ENCODE data around the gene POTEM.
"Not testable (repeated sequence)": the region's sequence is repeated elsewhere in the genome, so short reads cannot be mapped to it uniquely, and the experiment has no call there.

The POTEM gene

GRCh38 chr14:19027895-19028294 lies 60.7 kb downstream of the POTEM start:
- DNase-seq (ENCODE audit: insufficient read length, low spot score); FAIRE-seq: not testable (repeated sequence)

- not testable (repeated sequence) for DNase-seq (ENCODE audit: insufficient read length, low spot score); FAIRE-seq
These were observed 69.7 kb downstream of the POTEM start for GRCh38 chr14:19036811-19037382.

- DNase-seq (ENCODE audit: insufficient read length, low spot score); FAIRE-seq: not testable (repeated sequence)
These were observed 70.9 kb downstream of the POTEM start for GRCh38 chr14:19038060-19038664.

- not testable (repeated sequence) for DNase-seq (ENCODE audit: insufficient read length, low spot score); FAIRE-seq
These were observed 71.6 kb downstream of the POTEM start for GRCh38 chr14:19038785-19039184.

- FAIRE-seq, result not testable (repeated sequence)
These were observed 76.2 kb downstream of the POTEM start for GRCh38 chr14:19043384-19043783.

More at GRCh38 chr14:19043384-19043783, 76.2 kb downstream of the POTEM start:
- DNase-seq (ENCODE audit: insufficient read length, low spot score), result not testable (repeated sequence)
